ENCODE measurements around the gene KDM5A. TPM values are rescaled to one million over a fixed set of nuclear protein-coding genes. Genes with fewer than 3 reads are reported as not detected.

The KDM5A gene
- total RNA-seq, 1 donor from 2014 or later: 79.8 TPM

- Histone ChIP-seq H3K36me3 (ENCODE audit: insufficient read depth, low read length) (peaks cover 18% of the 10 kb centered on the region), H3K4me2 (ENCODE audit: low read length) (no peak overlapping the region), H3K4me3 (ENCODE audit: insufficient read depth, low read depth, low read length) (no peak overlapping the region), H3K9ac (ENCODE audit: low read length) (no peak overlapping the region), H3K27ac (ENCODE audit: low read depth, low read length) (no peak overlapping the region), H3K27me3 (ENCODE audit: insufficient read depth, low read length) (no peaks in the 10 kb centered on the region), H2AFZ (ENCODE audit: low read depth, low read length) (no peak overlapping the region), H3K79me2 (ENCODE audit: insufficient read depth, low read length) (peaks cover 41% of the 10 kb centered on the region), H3K9me3 (ENCODE audit: insufficient read depth, low read depth, low read length) (no peaks in the 10 kb centered on the region), H4K20me1 (ENCODE audit: insufficient read depth, low read length) (peaks cover 48% of the 10 kb centered on the region), H3K4me1 (ENCODE audit: insufficient read depth, low read length) (no peaks in the 10 kb centered on the region)
- peaks cover 25% of the 10 kb centered on the region for H3K36me3 Mint-ChIP-seq (ENCODE audit: low read depth, unreplicated experiment)
- no peaks in the 10 kb centered on the region for H3K27me3 Mint-ChIP-seq (ENCODE audit: low read depth, unreplicated experiment)
- DNase-seq (ENCODE audit: low read depth): no peak
- no peaks in the 10 kb centered on the region for H3K4me1 Mint-ChIP-seq (ENCODE audit: low read depth, unreplicated experiment)
- no peaks in the 10 kb centered on the region for H3K9me3 Mint-ChIP-seq (ENCODE audit: unreplicated experiment)
- H3K27ac Mint-ChIP-seq (ENCODE audit: unreplicated experiment): no peak overlapping the region
- no peak for FAIRE-seq
- no peak overlapping the region for H3K4me3 Mint-ChIP-seq (ENCODE audit: unreplicated experiment)
- TF ChIP-seq EZH2 (IDR thresholded peaks at IDR 0.05; ENCODE audit: insufficient read depth, low read length) (no peak), CTCF (IDR thresholded peaks at IDR 0.05; ENCODE audit: insufficient read depth, low read depth, low read length) (no peak)
Observed at GRCh38 chr12:337039-337438, 52.1 kb downstream of the KDM5A start.

GRCh38 chr12:334125-334524 is 55.0 kb downstream of the KDM5A start:
- Mint-ChIP-seq H3K27ac (ENCODE audit: unreplicated experiment) (no peak overlapping the region), H3K4me3 (ENCODE audit: unreplicated experiment) (no peak overlapping the region), H3K27me3 (ENCODE audit: low read depth, unreplicated experiment) (no peaks in the 10 kb centered on the region), H3K9me3 (ENCODE audit: unreplicated experiment) (no peaks in the 10 kb centered on the region), H3K36me3 (ENCODE audit: low read depth, unreplicated experiment) (peaks cover 14% of the 10 kb centered on the region), H3K4me1 (ENCODE audit: low read depth, unreplicated experiment) (no peaks in the 10 kb centered on the region)
- FAIRE-seq: no peak
- Histone ChIP-seq H3K36me3 (ENCODE audit: insufficient read depth, low read length) (peaks cover 25% of the 10 kb centered on the region), H3K4me2 (ENCODE audit: low read length) (no peak overlapping the region), H3K9ac (ENCODE audit: low read length) (no peak overlapping the region), H4K20me1 (ENCODE audit: insufficient read depth, low read length) (peaks cover 44% of the 10 kb centered on the region), H2AFZ (ENCODE audit: low read depth, low read length) (no peak overlapping the region), H3K79me2 (ENCODE audit: insufficient read depth, low read length) (peaks cover 15% of the 10 kb centered on the region), H3K27ac (ENCODE audit: low read depth, low read length) (no peak overlapping the region), H3K4me3 (ENCODE audit: insufficient read depth, low read depth, low read length) (no peak overlapping the region), H3K9me3 (ENCODE audit: insufficient read depth, low read depth, low read length) (no peaks in the 10 kb centered on the region), H3K4me1 (ENCODE audit: insufficient read depth, low read length) (no peaks in the 10 kb centered on the region), H3K27me3 (ENCODE audit: insufficient read depth, low read length) (no peaks in the 10 kb centered on the region)
- TF ChIP-seq EZH2 (IDR thresholded peaks at IDR 0.05; ENCODE audit: insufficient read depth, low read length): no peak
- TF ChIP-seq CTCF (IDR thresholded peaks at IDR 0.05; ENCODE audit: insufficient read depth, low read depth, low read length): no peak
- DNase-seq (ENCODE audit: low read depth): no peak

- Histone ChIP-seq H3K27me3 (ENCODE audit: insufficient read depth, low read length) (no peaks in the 10 kb centered on the region), H3K79me2 (ENCODE audit: insufficient read depth, low read length) (peaks cover 6% of the 10 kb centered on the region), H3K9ac (ENCODE audit: low read length) (no peak overlapping the region), H3K27ac (ENCODE audit: low read depth, low read length) (no peak overlapping the region), H3K36me3 (ENCODE audit: insufficient read depth, low read length) (peaks cover 35% of the 10 kb centered on the region), H3K4me2 (ENCODE audit: low read length) (no peak overlapping the region), H3K4me1 (ENCODE audit: insufficient read depth, low read length) (no peaks in the 10 kb centered on the region), H4K20me1 (ENCODE audit: insufficient read depth, low read length) (peaks cover 43% of the 10 kb centered on the region), H3K4me3 (ENCODE audit: insufficient read depth, low read depth, low read length) (no peak overlapping the region), H3K9me3 (ENCODE audit: insufficient read depth, low read depth, low read length) (no peaks in the 10 kb centered on the region), H2AFZ (ENCODE audit: low read depth, low read length) (no peak overlapping the region)
- TF ChIP-seq CTCF (IDR thresholded peaks at IDR 0.05; ENCODE audit: insufficient read depth, low read depth, low read length): no peak
- TF ChIP-seq EZH2 (IDR thresholded peaks at IDR 0.05; ENCODE audit: insufficient read depth, low read length): no peak
- Mint-ChIP-seq H3K27me3 (ENCODE audit: low read depth, unreplicated experiment) (no peaks in the 10 kb centered on the region), H3K36me3 (ENCODE audit: low read depth, unreplicated experiment) (peaks cover 15% of the 10 kb centered on the region), H3K27ac (ENCODE audit: unreplicated experiment) (no peak overlapping the region), H3K4me1 (ENCODE audit: low read depth, unreplicated experiment) (no peaks in the 10 kb centered on the region), H3K4me3 (ENCODE audit: unreplicated experiment) (no peak overlapping the region), H3K9me3 (ENCODE audit: unreplicated experiment) (no peaks in the 10 kb centered on the region)
- DNase-seq (ENCODE audit: low read depth): peak; percentile 23
- no peak for FAIRE-seq
Observed at GRCh38 chr12:332581-333205, 56.4 kb downstream of the KDM5A start.
